ENCODE results near the gene MLLT1.

MLLT1 gene

DNA sequence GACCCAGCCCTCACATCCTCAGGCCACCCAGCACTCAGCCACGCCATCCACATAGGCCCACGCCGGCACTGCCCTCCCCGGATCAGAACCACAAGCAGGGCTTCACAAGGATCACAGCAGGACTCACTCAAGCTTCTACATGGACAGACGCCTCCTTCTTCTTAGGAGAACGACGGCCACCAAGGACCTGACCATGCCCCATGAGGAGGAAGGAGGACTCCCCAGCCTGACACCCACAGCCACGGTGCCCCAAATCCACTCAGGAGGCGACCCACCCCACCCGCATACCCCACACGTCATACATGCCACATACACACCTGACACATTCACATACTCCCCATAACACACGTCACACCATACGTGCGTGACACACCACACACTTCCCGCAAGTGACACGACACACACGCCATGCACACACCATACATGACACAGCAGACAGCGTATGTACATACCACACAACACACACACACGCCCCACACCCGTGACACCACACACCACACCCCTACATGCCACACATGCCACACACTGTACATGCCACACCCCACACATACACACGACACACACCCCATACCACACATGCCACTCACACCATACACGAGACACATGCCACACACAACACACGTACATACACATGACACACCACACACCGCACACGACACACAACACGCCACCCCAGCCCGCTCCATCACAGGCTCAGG is 50.4 kb downstream of the MLLT1 start:
- peak overlapping the region; percentile 7 for H4K91ac ChIP-seq (ENCODE audit: low read depth, low read length, poor library complexity)
- DNase-seq (ENCODE audit: low spot score) = no peak
- no peak overlapping the region for H3K4me2 ChIP-seq (ENCODE audit: insufficient read depth, low read length, poor library complexity, severe bottlenecking)
- H2BK12ac ChIP-seq (ENCODE audit: low read length) = no peak overlapping the region
- no peak overlapping the region for H3K4ac ChIP-seq (ENCODE audit: low read length)
- peaks cover 26 to 55% of the 10 kb centered on the region in 2 donors for H3K36me3 ChIP-seq (replicated peaks in 1 of 2; ENCODE audit: control insufficient read depth in 2 of 2, insufficient read depth in 2 of 2, low read length in 2 of 2)
- H4K8ac ChIP-seq (ENCODE audit: low read depth, low read length) = no peak overlapping the region
- peak overlapping the region in 1 of 2 donors; percentile 45 for H3K4me3 ChIP-seq (ENCODE audit: low read length in 2 of 2)
- 100% methylated on average over 8 of the region's 27 CpGs; no CpG with 5 or more reads in 1 of the 2 donors for WGBS, 2 donors (ENCODE audit: extremely low coverage in 2 of 2, insufficient read length in 2 of 2, insufficient replicate concordance in 1 of 2)
- H3K9ac ChIP-seq (ENCODE audit: low read depth, low read length, poor library complexity) = peak overlapping the region; percentile 37
- H3K23ac ChIP-seq (ENCODE audit: low read depth, low read length, poor library complexity) = no peak overlapping the region
- no peak overlapping the region for H2BK120ac ChIP-seq (ENCODE audit: low read depth, low read length)
- no peaks in the 10 kb centered on the region for H3K9me3 ChIP-seq (replicated peaks in 1 of 2; ENCODE audit: control insufficient read depth in 2 of 2, insufficient read depth in 1 of 2, low read depth in 1 of 2, low read length in 2 of 2)
- no peak overlapping the region for H2BK5ac ChIP-seq (ENCODE audit: low read length)
- peak overlapping the region; percentile 12 for H3K14ac ChIP-seq (ENCODE audit: low read length)
- H3K27me3 ChIP-seq (ENCODE audit: control insufficient read depth in 3 of 3, insufficient read depth in 3 of 3, low read depth in 1 of 3, low read length in 3 of 3) = no peaks in the 10 kb centered on the region
- peak overlapping the region; percentile 31 for H3K18ac ChIP-seq (ENCODE audit: low read length)
- H3K4me1 ChIP-seq (ENCODE audit: control insufficient read depth in 2 of 2, insufficient read depth in 1 of 2, low read depth in 1 of 2, low read length in 2 of 2) = peaks cover 7 to 27% of the 10 kb centered on the region in 2 donors
- H3K79me1 ChIP-seq (ENCODE audit: low read depth, low read length) = peaks cover 42% of the 10 kb centered on the region
- no peak overlapping the region for H3K27ac ChIP-seq (replicated peaks; ENCODE audit: low read length)
- no peak overlapping the region for H2AFZ ChIP-seq (ENCODE audit: low read length)
- no peak overlapping the region for H2BK15ac ChIP-seq (ENCODE audit: low read length)
- peak overlapping the region; percentile 67 for H2AK5ac ChIP-seq (ENCODE audit: low read depth, low read length)

- Histone ChIP-seq H4K8ac (ENCODE audit: low read depth, low read length) (no peak overlapping the region), H3K36me3 (replicated peaks in 1 of 2; ENCODE audit: control insufficient read depth in 2 of 2, insufficient read depth in 2 of 2, low read length in 2 of 2) (peaks cover 27 to 61% of the 10 kb centered on the region in 2 donors), H2AK5ac (ENCODE audit: low read depth, low read length) (peak overlapping the region; percentile 67), H3K9me3 (replicated peaks in 1 of 2; ENCODE audit: control insufficient read depth in 2 of 2, insufficient read depth in 1 of 2, low read depth in 1 of 2, low read length in 2 of 2) (no peaks in the 10 kb centered on the region), H3K14ac (ENCODE audit: low read length) (peak overlapping the region; percentile 17), H3K23ac (ENCODE audit: low read depth, low read length, poor library complexity) (peak overlapping the region; percentile 62), H3K4me3 (ENCODE audit: low read length in 2 of 2) (no peak overlapping the region), H2BK5ac (ENCODE audit: low read length) (peak overlapping the region; percentile 26), H3K4me2 (ENCODE audit: insufficient read depth, low read length, poor library complexity, severe bottlenecking) (no peak overlapping the region), H3K27me3 (ENCODE audit: control insufficient read depth in 3 of 3, insufficient read depth in 3 of 3, low read depth in 1 of 3, low read length in 3 of 3) (no peaks in the 10 kb centered on the region), H2AFZ (ENCODE audit: low read length) (no peak overlapping the region), H3K9ac (ENCODE audit: low read depth, low read length, poor library complexity) (peak overlapping the region; percentile 78), H2BK12ac (ENCODE audit: low read length) (no peak overlapping the region), H2BK120ac (ENCODE audit: low read depth, low read length) (no peak overlapping the region), H4K91ac (ENCODE audit: low read depth, low read length, poor library complexity) (no peak overlapping the region), H2BK15ac (ENCODE audit: low read length) (no peak overlapping the region), H3K4me1 (ENCODE audit: control insufficient read depth in 2 of 2, insufficient read depth in 1 of 2, low read depth in 1 of 2, low read length in 2 of 2) (peaks cover 7 to 21% of the 10 kb centered on the region in 2 donors), H3K27ac (replicated peaks; ENCODE audit: low read length) (peak overlapping the region; percentile 21), H3K18ac (ENCODE audit: low read length) (peak overlapping the region; percentile 88), H3K79me1 (ENCODE audit: low read depth, low read length) (peaks cover 37% of the 10 kb centered on the region), H3K4ac (ENCODE audit: low read length) (no peak overlapping the region)
- no peak for DNase-seq (ENCODE audit: low spot score)
- WGBS, 2 donors (ENCODE audit: extremely low coverage in 2 of 2, insufficient read length in 2 of 2, insufficient replicate concordance in 1 of 2) = no CpG with 5 or more reads among the region's 33 CpGs
Observed at GRCh38 chr19:6228551-6229215, 51.1 kb downstream of the MLLT1 start.

- Histone ChIP-seq H3K4me3 (ENCODE audit: low read length in 2 of 2) (no peak overlapping the region), H4K91ac (ENCODE audit: low read depth, low read length, poor library complexity) (peak overlapping the region; percentile 50), H3K4me2 (ENCODE audit: insufficient read depth, low read length, poor library complexity, severe bottlenecking) (no peak overlapping the region), H2AFZ (ENCODE audit: low read length) (no peak overlapping the region), H2BK15ac (ENCODE audit: low read length) (no peak overlapping the region), H2BK12ac (ENCODE audit: low read length) (no peak overlapping the region), H3K9ac (ENCODE audit: low read depth, low read length, poor library complexity) (peak overlapping the region; percentile 78), H2AK5ac (ENCODE audit: low read depth, low read length) (no peak overlapping the region), H2BK120ac (ENCODE audit: low read depth, low read length) (no peak overlapping the region), H3K18ac (ENCODE audit: low read length) (peak overlapping the region; percentile 79), H3K79me1 (ENCODE audit: low read depth, low read length) (peaks cover 41% of the 10 kb centered on the region), H4K8ac (ENCODE audit: low read depth, low read length) (no peak overlapping the region), H2BK5ac (ENCODE audit: low read length) (peak overlapping the region; percentile 26), H3K14ac (ENCODE audit: low read length) (no peak overlapping the region), H3K4ac (ENCODE audit: low read length) (no peak overlapping the region), H3K36me3 (replicated peaks in 1 of 2; ENCODE audit: control insufficient read depth in 2 of 2, insufficient read depth in 2 of 2, low read length in 2 of 2) (peaks cover 27 to 66% of the 10 kb centered on the region in 2 donors), H3K23ac (ENCODE audit: low read depth, low read length, poor library complexity) (no peak overlapping the region), H3K9me3 (replicated peaks in 1 of 2; ENCODE audit: control insufficient read depth in 2 of 2, insufficient read depth in 1 of 2, low read depth in 1 of 2, low read length in 2 of 2) (no peaks in the 10 kb centered on the region), H3K27ac (replicated peaks; ENCODE audit: low read length) (peak overlapping the region; percentile 21), H3K27me3 (ENCODE audit: control insufficient read depth in 3 of 3, insufficient read depth in 3 of 3, low read depth in 1 of 3, low read length in 3 of 3) (no peaks in the 10 kb centered on the region), H3K4me1 (ENCODE audit: control insufficient read depth in 2 of 2, insufficient read depth in 1 of 2, low read depth in 1 of 2, low read length in 2 of 2) (peaks cover 7 to 21% of the 10 kb centered on the region in 2 donors)
- DNase-seq (ENCODE audit: low spot score) = no peak
- no CpG with 5 or more reads among the region's 12 CpGs for WGBS, 2 donors (ENCODE audit: extremely low coverage in 2 of 2, insufficient read length in 2 of 2, insufficient replicate concordance in 1 of 2)
Observed at GRCh38 chr19:6227936-6228325, 51.8 kb downstream of the MLLT1 start.
